ACC112 (cell line): ENCODE results near the gene PRKCE.

Experiments used
- H2AFZ ChIP-seq: fragments of 200-600 bp; sonication (generic); one replicate; pipeline ENCODE4 v1.6.0; 2017; ENCODE audit warnings: antibody characterized with exemption, low read length; ENCODE audit not compliant: unreplicated experiment
- H3K27ac ChIP-seq: fragments of 200-600 bp; sonication (generic); 2 replicates; pipeline ENCODE4 v1.5.1; 2014; ENCODE audit warnings: low read depth, mild to moderate bottlenecking, antibody characterized with exemption, low read length, moderate library complexity
- H3K27me3 ChIP-seq: fragments of 200-600 bp; sonication (generic); 2 replicates; pipeline ENCODE4 v1.6.1; 2014; ENCODE audit warnings: mild to moderate bottlenecking, antibody characterized with exemption, low read length, moderate library complexity, mixed read lengths; ENCODE audit not compliant: insufficient read depth
- H3K36me3 ChIP-seq: fragments of 200-600 bp; sonication (generic); 2 replicates; pipeline ENCODE4 v1.6.1; 2016; ENCODE audit warnings: mild to moderate bottlenecking, antibody characterized with exemption, low read length, moderate library complexity, mixed read lengths; ENCODE audit not compliant: insufficient read depth
- H3K4me1 ChIP-seq: fragments of 200-600 bp; sonication (generic); one replicate; pipeline ENCODE4 v1.6.1; 2016; ENCODE audit warnings: low read length, mixed read lengths; ENCODE audit not compliant: insufficient read depth, unreplicated experiment, control insufficient read depth
- H3K4me3 ChIP-seq: fragments of 200-600 bp; sonication (generic); 2 replicates; pipeline ENCODE4 v1.5.1; 2014; ENCODE audit warnings: mild to moderate bottlenecking, low read depth, low read length
- H3K79me2 ChIP-seq: fragments of 200-600 bp; sonication (generic); one replicate; pipeline ENCODE4 v1.6.0; 2016; ENCODE audit warnings: low read length; ENCODE audit not compliant: control insufficient read depth, unreplicated experiment, insufficient read depth

The PRKCE gene

GRCh38 chr2:45809205-45809604 is 157.7 kb downstream of the PRKCE start:
- no peaks in the 10 kb centered on the region for H3K27me3 ChIP-seq
- H3K79me2 ChIP-seq, result no peaks in the 10 kb centered on the region
- peaks cover 19% of the 10 kb centered on the region for H3K4me1 ChIP-seq

GRCh38 chr2:45812011-45812500 is 160.6 kb downstream of the PRKCE start:
- no peaks in the 10 kb centered on the region for H3K27me3 ChIP-seq
- no peaks in the 10 kb centered on the region for H3K36me3 ChIP-seq
- no peak overlapping the region for H2AFZ ChIP-seq
- peaks cover 44% of the 10 kb centered on the region for H3K4me1 ChIP-seq
- H3K79me2 ChIP-seq, result no peaks in the 10 kb centered on the region
- no peak overlapping the region for H3K4me3 ChIP-seq
- H3K27ac ChIP-seq, result no peak overlapping the region

More at GRCh38 chr2:45809205-45809604, 157.7 kb downstream of the PRKCE start:
- Histone ChIP-seq H3K27ac (no peak overlapping the region), H3K36me3 (no peaks in the 10 kb centered on the region), H2AFZ (no peak overlapping the region), H3K4me3 (no peak overlapping the region)

- peaks cover 44% of the 10 kb centered on the region for H3K4me1 ChIP-seq
- no peaks in the 10 kb centered on the region for H3K36me3 ChIP-seq
- H3K27ac ChIP-seq, result no peak overlapping the region
- no peak overlapping the region for H2AFZ ChIP-seq
- H3K27me3 ChIP-seq, result no peaks in the 10 kb centered on the region
- no peak overlapping the region for H3K4me3 ChIP-seq
- no peaks in the 10 kb centered on the region for H3K79me2 ChIP-seq
These were observed 161.8 kb downstream of the PRKCE start for GRCh38 chr2:45813003-45813941.

GRCh38 chr2:45814488-45814887 is 163.0 kb downstream of the PRKCE start:
- no peak overlapping the region for H3K27ac ChIP-seq

GRCh38 chr2:45814951-45815621 is 163.6 kb downstream of the PRKCE start:
- Histone ChIP-seq H2AFZ (no peak overlapping the region), H3K79me2 (peaks cover 4% of the 10 kb centered on the region), H3K27me3 (no peaks in the 10 kb centered on the region), H3K27ac (no peak overlapping the region), H3K36me3 (no peaks in the 10 kb centered on the region), H3K4me1 (peaks cover 51% of the 10 kb centered on the region), H3K4me3 (no peak overlapping the region)

More at GRCh38 chr2:45814488-45814887, 163.0 kb downstream of the PRKCE start:
- Histone ChIP-seq H3K4me1 (peaks cover 45% of the 10 kb centered on the region), H3K36me3 (no peaks in the 10 kb centered on the region), H3K4me3 (no peak overlapping the region), H3K27me3 (no peaks in the 10 kb centered on the region), H2AFZ (no peak overlapping the region), H3K79me2 (no peaks in the 10 kb centered on the region)

GRCh38 chr2:45816272-45816671 is 164.8 kb downstream of the PRKCE start:
- Histone ChIP-seq H3K4me1 (peaks cover 63% of the 10 kb centered on the region), H3K79me2 (peaks cover 5% of the 10 kb centered on the region)

GRCh38 chr2:45818591-45818990 is 167.1 kb downstream of the PRKCE start:
- Histone ChIP-seq H3K27me3 (no peaks in the 10 kb centered on the region), H3K4me1 (peaks cover 65% of the 10 kb centered on the region), H3K79me2 (peaks cover 8% of the 10 kb centered on the region), H3K36me3 (no peaks in the 10 kb centered on the region), H2AFZ (no peak overlapping the region), H3K27ac (no peak overlapping the region), H3K4me3 (no peak overlapping the region)

More at GRCh38 chr2:45816272-45816671, 164.8 kb downstream of the PRKCE start:
- Histone ChIP-seq H3K4me3 (peak overlapping the region; percentile 12; the same call in 1 of the 2 replicates), H3K36me3 (no peaks in the 10 kb centered on the region), H3K27ac (peak overlapping the region; percentile 32; the same call in 1 of the 2 replicates), H3K27me3 (no peaks in the 10 kb centered on the region), H2AFZ (no peak overlapping the region)

- peaks cover 8% of the 10 kb centered on the region for H3K79me2 ChIP-seq
- no peak overlapping the region for H3K27ac ChIP-seq
- H3K36me3 ChIP-seq, result no peaks in the 10 kb centered on the region
- no peak overlapping the region for H2AFZ ChIP-seq
- H3K4me3 ChIP-seq, result no peak overlapping the region
- H3K27me3 ChIP-seq, result no peaks in the 10 kb centered on the region
- peaks cover 64% of the 10 kb centered on the region for H3K4me1 ChIP-seq
These were observed 168.6 kb downstream of the PRKCE start for GRCh38 chr2:45820048-45820447.

GRCh38 chr2:45821558-45822271 is 170.2 kb downstream of the PRKCE start:
- H3K36me3 ChIP-seq, result no peaks in the 10 kb centered on the region
- H3K4me1 ChIP-seq, result peaks cover 47% of the 10 kb centered on the region
- peak overlapping the region; percentile 24; the same call in 1 of the 2 replicates for H3K4me3 ChIP-seq
- peaks cover 8% of the 10 kb centered on the region for H3K79me2 ChIP-seq
- peak overlapping the region; percentile 39 for H3K27ac ChIP-seq
- H3K27me3 ChIP-seq, result no peaks in the 10 kb centered on the region
- peak overlapping the region; percentile 5 for H2AFZ ChIP-seq

GRCh38 chr2:45822272-45822630 is 170.8 kb downstream of the PRKCE start:
- H3K4me3 ChIP-seq, result no peak overlapping the region
- no peaks in the 10 kb centered on the region for H3K27me3 ChIP-seq
- H2AFZ ChIP-seq, result no peak overlapping the region
- peaks cover 45% of the 10 kb centered on the region for H3K4me1 ChIP-seq
- no peaks in the 10 kb centered on the region for H3K36me3 ChIP-seq
- H3K27ac ChIP-seq, result peak overlapping the region; percentile 39
- peaks cover 8% of the 10 kb centered on the region for H3K79me2 ChIP-seq
